Right ventricle myocardium superior (tissue), 1 donor: ENCODE data around the gene FHDC1. TPM values are rescaled to one million over a fixed set of nuclear protein-coding genes. Genes with fewer than 3 reads are reported as not detected.
"Not testable (repeated sequence)": the region's sequence is repeated elsewhere in the genome, so short reads cannot be mapped to it uniquely, and the experiment has no call there.

Experiments
- ATAC-seq: fragments of 200-7000 bp; cut with Tn5 transposase; one replicate; pipeline ENCODE4 v1.9.1; 2020; ENCODE audit warnings: mild to moderate bottlenecking; ENCODE audit not compliant: poor library complexity
- DNase-seq: peaks from one replicate; pipeline ENCODE4 v3.0.0-alpha.2; 2020
- intact Hi-C: fragments of 100-400 bp; cut with DNase I; formaldehyde crosslinking; loops from one replicate; pipeline ENCODE4 v1.11.2; 2022
- long read RNA-seq: library from polyadenylated mRNA; unstranded; transcript quantifications from one replicate; pipeline ENCODE4 v2.0.0, GENCODE V29; 2021
- total RNA-seq: library from RNA; stranded (reverse); fragmentation: NEBNext Ultra II Directional; extraction: Animal tissue kit (Norgen Biotek cat#: 25700); gene quantifications from one replicate; pipeline ENCODE4 v1.2.1, GENCODE V29; 2021
- donor health status: DM: no; HTN: yes; CAD: no; lungs with severe emphysema.

The FHDC1 gene
- total RNA-seq = 0.19 TPM
- long read RNA-seq = 0 reads

GRCh38 chr4:152935631-152936445, at the start of gene FHDC1:
Gene FHDC1 (plus strand): TSS chr4:152936323. CDS start chr4:152943058, 6,735 bp downstream.
- DNase-seq = no peak
- intact Hi-C loops = no loop called here
- ATAC-seq = peak; percentile 53

GRCh38 chr4:152887981-152888380, 48.1 kb upstream of the FHDC1 start:
- ATAC-seq = no peak
- intact Hi-C loops = no loop called here
- no peak for DNase-seq

GRCh38 chr4:152892974-152893373, 43.1 kb upstream of the FHDC1 start:
- DNase-seq (no peak), ATAC-seq (no peak)
- intact Hi-C loops = no loop called here

- no peak for ATAC-seq
Observed at GRCh38 chr4:152894673-152895072, 41.5 kb upstream of the FHDC1 start.

GRCh38 chr4:152896811-152897210, 39.3 kb upstream of the FHDC1 start:
- intact Hi-C loops = no loop called here
- no peak for DNase-seq
- no peak for ATAC-seq

More at GRCh38 chr4:152894673-152895072, 41.5 kb upstream of the FHDC1 start:
- intact Hi-C loops = no loop called here
- DNase-seq = no peak

- ATAC-seq, DNase-seq, intact Hi-C loops: not testable (repeated sequence)
Observed at GRCh38 chr4:152898133-152898532, 38.0 kb upstream of the FHDC1 start.

- ATAC-seq (no peak), DNase-seq (no peak)
- intact Hi-C loops = no loop called here
Observed at GRCh38 chr4:152898606-152899005, 37.5 kb upstream of the FHDC1 start.

GRCh38 chr4:152900395-152900794, 35.7 kb upstream of the FHDC1 start:
- DNase-seq = no peak
- no peak for ATAC-seq
- intact Hi-C loops = no loop called here

GRCh38 chr4:152901205-152901604, 34.9 kb upstream of the FHDC1 start:
- DNase-seq (no peak), ATAC-seq (no peak)
- intact Hi-C loops = no loop called here

GRCh38 chr4:152903658-152904057, 32.5 kb upstream of the FHDC1 start:
- no peak for ATAC-seq
- intact Hi-C loops = no loop called here
- no peak for DNase-seq

GRCh38 chr4:152909901-152910300, 26.2 kb upstream of the FHDC1 start:
- DNase-seq = no peak
- no peak for ATAC-seq
- intact Hi-C loops = no loop called here

- no peak for ATAC-seq
- DNase-seq = no peak
- intact Hi-C loops = no loop called here
Observed at GRCh38 chr4:152910521-152910920, 25.6 kb upstream of the FHDC1 start.

GRCh38 chr4:152917543-152918395, 18.4 kb upstream of the FHDC1 start:
- no peak for DNase-seq
- no peak for ATAC-seq
- intact Hi-C loops = no loop called here

GRCh38 chr4:152919826-152920225, 16.3 kb upstream of the FHDC1 start:
- DNase-seq (no peak), ATAC-seq (no peak)
- intact Hi-C loops = no loop called here

GRCh38 chr4:152920768-152921167, 15.4 kb upstream of the FHDC1 start:
- ATAC-seq (no peak), DNase-seq (no peak)
- intact Hi-C loops = no loop called here

- ATAC-seq (no peak), DNase-seq (no peak)
- intact Hi-C loops = no loop called here
Observed at GRCh38 chr4:152921284-152921683, 14.8 kb upstream of the FHDC1 start.

GRCh38 chr4:152925851-152926250, 10.3 kb upstream of the FHDC1 start:
- DNase-seq = no peak
- no peak for ATAC-seq
- intact Hi-C loops = no loop called here

- intact Hi-C loops = no loop called here
- ATAC-seq (no peak), DNase-seq (no peak)
Observed at GRCh38 chr4:152926959-152927358, 9.2 kb upstream of the FHDC1 start.

GRCh38 chr4:152927737-152928136, 8.4 kb upstream of the FHDC1 start:
- intact Hi-C loops = no loop called here

GRCh38 chr4:152928286-152928685, 7.8 kb upstream of the FHDC1 start:
- DNase-seq = no peak
- ATAC-seq = no peak
- intact Hi-C loops = no loop called here

More at GRCh38 chr4:152927737-152928136, 8.4 kb upstream of the FHDC1 start:
- ATAC-seq (no peak), DNase-seq (no peak)
